ENCODE results near the gene ADAM17.

GRCh38 chr2:9549420-9549819 is 6.2 kb downstream of the ADAM17 start:
- TF ChIP-seq CTCF (IDR thresholded peaks at IDR 0.05; ENCODE audit: low read length), result no peak
- no peak for TF ChIP-seq EZH2 (optimal IDR thresholded peaks at IDR 0.05; ENCODE audit: low read depth, low read length)
- TF ChIP-seq EZH2phosphoT487 (IDR thresholded peaks at IDR 0.05; ENCODE audit: low read length), result no peak

All from MM.1S (cell line).